Measurements from ENCODE around the gene PRDM11.

DNA sequence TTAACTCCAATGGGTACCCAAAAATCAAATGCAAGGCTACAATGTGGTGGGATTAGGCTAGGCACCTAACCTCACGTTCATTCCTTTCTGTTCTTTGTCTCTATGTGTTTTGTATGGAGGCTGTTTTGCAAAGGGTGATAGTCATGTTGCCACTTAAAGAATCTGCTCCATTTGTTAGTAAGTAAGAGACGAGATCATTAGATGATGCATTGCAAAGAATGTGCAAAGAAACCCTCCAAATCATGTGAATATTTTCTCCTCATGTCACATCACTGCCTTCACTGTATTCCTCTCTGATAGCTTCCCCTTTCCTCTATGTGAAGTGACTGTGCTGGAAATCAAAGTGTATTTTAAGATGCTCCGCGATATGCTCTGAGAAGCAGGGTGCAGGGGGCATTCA, 127.8 kb downstream of the PRDM11 start:
- no peak for TF ChIP-seq POLR2AphosphoS5 (IDR thresholded peaks at IDR 0.05; ENCODE audit: low read depth, low read length)
- TF ChIP-seq TAF1 (IDR thresholded peaks at IDR 0.05; ENCODE audit: low read depth, low read length): no peak
